Measurements from ENCODE around the gene HOXB7.

The HOXB7 gene

DNA sequence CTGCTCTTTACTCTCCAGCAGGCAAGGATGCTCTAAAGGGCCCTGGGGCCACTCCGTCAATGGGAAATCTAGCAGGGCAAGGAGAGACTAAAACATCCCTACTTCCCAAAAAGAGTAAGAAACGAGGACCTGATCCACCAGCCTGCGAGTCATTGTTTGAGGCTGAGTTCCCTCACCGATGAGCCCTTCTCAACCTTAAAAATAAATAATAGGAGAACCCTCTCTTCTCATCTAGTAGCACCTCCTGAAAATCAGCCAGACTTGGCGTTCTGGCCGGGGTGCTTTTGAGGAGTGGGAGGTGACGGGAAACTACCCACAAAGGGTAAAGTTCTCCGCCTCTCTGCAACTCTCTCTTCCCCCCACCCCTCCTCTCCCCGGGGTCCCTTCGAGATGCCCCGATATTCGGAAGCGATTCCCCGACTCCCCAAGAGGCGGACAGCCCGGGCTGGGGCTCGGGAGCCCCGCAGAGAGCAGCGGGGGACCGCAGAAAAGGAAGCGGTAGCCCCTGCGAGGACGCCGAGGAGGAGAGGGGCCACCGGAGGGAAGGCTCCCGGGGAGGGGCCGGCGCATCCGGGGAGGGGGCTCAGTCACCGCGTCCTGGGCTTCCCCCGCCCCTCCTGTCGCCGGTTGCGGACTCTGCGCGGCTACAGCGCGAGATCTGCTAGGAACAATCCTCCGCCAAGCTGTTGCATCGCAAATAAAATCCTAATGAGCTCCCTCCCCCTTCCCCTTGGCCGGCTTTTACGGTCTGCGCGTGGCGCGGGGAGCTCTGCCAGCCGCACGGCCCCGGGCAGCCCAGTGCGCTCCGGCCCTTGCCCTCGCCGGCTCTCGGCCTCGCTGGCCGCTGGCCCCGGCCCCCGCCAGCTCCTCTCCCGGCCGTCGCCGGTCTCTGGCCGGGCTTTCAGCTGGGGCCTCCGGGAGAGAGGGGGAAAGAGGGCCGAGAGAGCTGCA is 14.0 kb upstream of the HOXB7 start:
- DNase-seq (ENCODE audit: extremely low read depth, insufficient read length): no peak
- Histone ChIP-seq H3K36me3 (ENCODE audit: control insufficient read depth, insufficient read depth, low read length) (no peaks in the 10 kb centered on the region), H3K4me3 (replicated peaks; ENCODE audit: low read depth, low read length) (peak overlapping the region; percentile 48), H3K27me3 (replicated peaks; ENCODE audit: control insufficient read depth, insufficient read depth, low read length) (peaks cover 6% of the 10 kb centered on the region)
- TF ChIP-seq, protein P1, sequence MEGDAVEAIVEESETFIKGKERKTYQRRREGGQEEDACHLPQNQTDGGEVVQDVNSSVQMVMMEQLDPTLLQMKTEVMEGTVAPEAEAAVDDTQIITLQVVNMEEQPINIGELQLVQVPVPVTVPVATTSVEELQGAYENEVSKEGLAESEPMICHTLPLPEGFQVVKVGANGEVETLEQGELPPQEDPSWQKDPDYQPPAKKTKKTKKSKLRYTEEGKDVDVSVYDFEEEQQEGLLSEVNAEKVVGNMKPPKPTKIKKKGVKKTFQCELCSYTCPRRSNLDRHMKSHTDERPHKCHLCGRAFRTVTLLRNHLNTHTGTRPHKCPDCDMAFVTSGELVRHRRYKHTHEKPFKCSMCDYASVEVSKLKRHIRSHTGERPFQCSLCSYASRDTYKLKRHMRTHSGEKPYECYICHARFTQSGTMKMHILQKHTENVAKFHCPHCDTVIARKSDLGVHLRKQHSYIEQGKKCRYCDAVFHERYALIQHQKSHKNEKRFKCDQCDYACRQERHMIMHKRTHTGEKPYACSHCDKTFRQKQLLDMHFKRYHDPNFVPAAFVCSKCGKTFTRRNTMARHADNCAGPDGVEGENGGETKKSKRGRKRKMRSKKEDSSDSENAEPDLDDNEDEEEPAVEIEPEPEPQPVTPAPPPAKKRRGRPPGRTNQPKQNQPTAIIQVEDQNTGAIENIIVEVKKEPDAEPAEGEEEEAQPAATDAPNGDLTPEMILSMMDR (IDR thresholded peaks at IDR 0.05; ENCODE audit: insufficient read depth, low read length, poor library complexity, severe bottlenecking): no peak

DNA sequence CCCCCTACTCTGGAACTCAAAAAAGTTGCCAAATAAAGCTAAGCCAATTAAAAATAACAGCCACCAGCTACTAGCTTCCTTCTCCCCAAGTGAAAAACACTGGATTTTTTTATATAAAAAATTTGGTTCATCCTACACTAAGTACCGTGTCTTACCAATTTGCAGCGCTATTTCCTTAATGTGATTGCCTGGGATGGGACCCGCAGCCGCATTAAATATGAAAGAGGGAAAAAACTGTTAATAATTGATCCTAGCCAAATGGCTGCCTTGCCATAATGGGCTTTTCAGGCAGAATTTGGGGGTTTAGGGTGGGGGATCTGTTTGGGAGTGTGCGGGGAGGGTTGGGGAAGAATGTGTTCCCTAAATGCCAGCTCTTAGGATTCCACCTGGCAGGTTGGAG is 13.3 kb upstream of the HOXB7 start:
- no peaks in the 10 kb centered on the region for H3K36me3 ChIP-seq (ENCODE audit: control insufficient read depth, insufficient read depth, low read length)
- DNase-seq (ENCODE audit: extremely low read depth, insufficient read length): no peak
- H3K4me3 ChIP-seq (replicated peaks; ENCODE audit: low read depth, low read length): no peak overlapping the region
- H3K27me3 ChIP-seq (replicated peaks; ENCODE audit: control insufficient read depth, insufficient read depth, low read length): peaks cover 6% of the 10 kb centered on the region
- TF ChIP-seq, protein P1 (IDR thresholded peaks at IDR 0.05; ENCODE audit: insufficient read depth, low read length, poor library complexity, severe bottlenecking): no peak

DNA sequence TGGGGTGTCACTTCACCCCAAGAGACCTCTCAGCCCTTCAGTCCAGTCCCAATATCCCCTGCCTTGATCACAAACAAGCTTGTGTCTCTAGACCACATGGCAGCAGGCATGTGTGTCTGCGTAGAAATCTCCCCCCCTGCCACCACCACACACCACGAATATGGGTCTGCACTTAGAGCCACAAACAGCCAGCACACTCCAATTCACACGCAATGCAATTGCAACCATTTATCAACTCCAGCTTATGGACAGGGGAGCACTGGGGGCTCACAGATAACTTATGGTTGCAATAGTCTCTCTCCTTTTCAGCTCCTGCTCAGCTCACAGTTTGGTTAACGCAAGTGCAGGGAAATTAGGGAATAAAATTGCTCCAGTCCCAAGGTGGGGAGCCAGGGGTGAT is 12.8 kb upstream of the HOXB7 start:
- H3K36me3 ChIP-seq (ENCODE audit: control insufficient read depth, insufficient read depth, low read length): no peaks in the 10 kb centered on the region

GRCh38 chr17:48622857-48623256 is 12.0 kb upstream of the HOXB7 start:
- Histone ChIP-seq H3K27me3 (replicated peaks; ENCODE audit: control insufficient read depth, insufficient read depth, low read length) (peaks cover 6% of the 10 kb centered on the region), H3K4me3 (replicated peaks; ENCODE audit: low read depth, low read length) (no peak overlapping the region), H3K36me3 (ENCODE audit: control insufficient read depth, insufficient read depth, low read length) (no peaks in the 10 kb centered on the region)
- no peak for DNase-seq (ENCODE audit: extremely low read depth, insufficient read length)
- TF ChIP-seq, protein P1 (IDR thresholded peaks at IDR 0.05; ENCODE audit: insufficient read depth, low read length, poor library complexity, severe bottlenecking): no peak

More for the DNA sequence above, 12.8 kb upstream of the HOXB7 start:
- DNase-seq (ENCODE audit: extremely low read depth, insufficient read length): no peak
- H3K27me3 ChIP-seq (replicated peaks; ENCODE audit: control insufficient read depth, insufficient read depth, low read length): peaks cover 4% of the 10 kb centered on the region
- no peak overlapping the region for H3K4me3 ChIP-seq (replicated peaks; ENCODE audit: low read depth, low read length)
- TF ChIP-seq, protein P1 (IDR thresholded peaks at IDR 0.05; ENCODE audit: insufficient read depth, low read length, poor library complexity, severe bottlenecking): no peak

DNA sequence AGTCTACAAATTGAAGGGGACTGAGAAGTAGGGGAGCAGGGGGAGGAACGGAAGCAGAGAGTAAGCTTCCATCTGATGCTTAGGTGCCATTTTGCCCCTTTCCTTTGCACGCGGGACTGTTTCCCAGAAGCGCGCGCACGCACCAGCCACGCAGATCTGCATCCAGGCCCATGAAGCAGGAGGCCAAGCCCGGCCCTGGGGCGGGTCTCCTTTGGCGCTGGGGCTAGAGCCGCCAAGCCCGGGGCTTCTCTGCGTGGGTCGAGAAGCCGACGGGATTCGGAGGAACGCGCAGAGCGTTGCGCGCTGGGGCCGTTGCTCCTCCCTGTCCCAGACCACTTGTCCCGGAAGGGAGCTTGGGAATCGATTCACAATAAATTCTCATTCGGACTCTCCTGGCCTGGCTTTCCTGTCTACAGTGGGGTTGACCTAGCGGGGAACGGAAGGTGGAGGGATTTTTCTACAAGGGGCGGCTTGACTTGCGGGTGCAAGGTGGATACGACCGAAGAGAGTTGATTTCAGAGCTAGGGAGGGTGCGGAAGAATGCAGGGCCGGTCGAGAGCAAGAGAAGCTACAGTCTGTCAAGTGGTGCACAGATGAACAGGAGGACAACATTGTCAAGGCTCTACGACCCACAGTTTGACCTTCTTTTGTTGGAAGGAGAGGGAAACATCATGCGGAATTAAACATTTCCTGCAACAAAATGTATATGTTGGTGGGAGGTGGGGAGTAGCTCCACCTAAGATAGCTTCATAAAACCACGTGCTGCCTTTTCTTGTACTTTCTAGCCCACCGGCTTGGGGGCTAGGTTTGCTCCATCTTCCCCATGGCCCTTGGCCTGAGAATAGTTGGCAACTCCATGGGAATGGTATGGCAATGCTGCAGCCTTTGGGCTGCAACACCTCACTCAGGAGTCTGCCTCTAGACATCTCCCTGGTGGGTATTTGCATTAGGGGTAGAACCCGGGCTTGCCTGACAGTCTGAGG is 10.9 kb upstream of the HOXB7 start:
- no peak overlapping the region for H3K4me3 ChIP-seq (replicated peaks; ENCODE audit: low read depth, low read length)
- TF ChIP-seq, protein P1 (IDR thresholded peaks at IDR 0.05; ENCODE audit: insufficient read depth, low read length, poor library complexity, severe bottlenecking): no peak
- peaks cover 9% of the 10 kb centered on the region for H3K27me3 ChIP-seq (replicated peaks; ENCODE audit: control insufficient read depth, insufficient read depth, low read length)
- DNase-seq (ENCODE audit: extremely low read depth, insufficient read length): no peak
- H3K36me3 ChIP-seq (ENCODE audit: control insufficient read depth, insufficient read depth, low read length): no peaks in the 10 kb centered on the region

Measured in GM06990 (cell line).